Measurements from ENCODE around the gene RNF223. TPM values are rescaled to one million over a fixed set of nuclear protein-coding genes. Genes with fewer than 3 reads are reported as not detected.

Gene RNF223
- total RNA-seq, 1 donor: not detected

GRCh38 chr1:1027791-1028190 lies 46.3 kb downstream of the RNF223 start:
- Histone ChIP-seq H3K79me2 (ENCODE audit: insufficient read depth, low read length) (no peaks in the 10 kb centered on the region), H3K4me2 (ENCODE audit: insufficient read depth, low read length) (no peak overlapping the region), H3K4me3 (ENCODE audit: insufficient read depth, low read length) (no peak overlapping the region), H3K36me3 (ENCODE audit: insufficient read depth, low read length) (no peaks in the 10 kb centered on the region), H3K27ac (ENCODE audit: low read depth, low read length) (no peak overlapping the region), H2AFZ (ENCODE audit: low read length) (no peak overlapping the region), H3K4me1 (ENCODE audit: insufficient read depth, low read length) (no peaks in the 10 kb centered on the region), H4K20me1 (ENCODE audit: insufficient read depth, low read length) (peaks cover 10% of the 10 kb centered on the region), H3K27me3 (ENCODE audit: insufficient read depth, low read length) (peaks cover 9% of the 10 kb centered on the region), H3K9me3 (ENCODE audit: low read depth, low read length) (no peaks in the 10 kb centered on the region)
- TF ChIP-seq, protein P1, sequence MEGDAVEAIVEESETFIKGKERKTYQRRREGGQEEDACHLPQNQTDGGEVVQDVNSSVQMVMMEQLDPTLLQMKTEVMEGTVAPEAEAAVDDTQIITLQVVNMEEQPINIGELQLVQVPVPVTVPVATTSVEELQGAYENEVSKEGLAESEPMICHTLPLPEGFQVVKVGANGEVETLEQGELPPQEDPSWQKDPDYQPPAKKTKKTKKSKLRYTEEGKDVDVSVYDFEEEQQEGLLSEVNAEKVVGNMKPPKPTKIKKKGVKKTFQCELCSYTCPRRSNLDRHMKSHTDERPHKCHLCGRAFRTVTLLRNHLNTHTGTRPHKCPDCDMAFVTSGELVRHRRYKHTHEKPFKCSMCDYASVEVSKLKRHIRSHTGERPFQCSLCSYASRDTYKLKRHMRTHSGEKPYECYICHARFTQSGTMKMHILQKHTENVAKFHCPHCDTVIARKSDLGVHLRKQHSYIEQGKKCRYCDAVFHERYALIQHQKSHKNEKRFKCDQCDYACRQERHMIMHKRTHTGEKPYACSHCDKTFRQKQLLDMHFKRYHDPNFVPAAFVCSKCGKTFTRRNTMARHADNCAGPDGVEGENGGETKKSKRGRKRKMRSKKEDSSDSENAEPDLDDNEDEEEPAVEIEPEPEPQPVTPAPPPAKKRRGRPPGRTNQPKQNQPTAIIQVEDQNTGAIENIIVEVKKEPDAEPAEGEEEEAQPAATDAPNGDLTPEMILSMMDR (IDR thresholded peaks at IDR 0.05; ENCODE audit: extremely low read depth, low read depth, low read length): no peak
- DNase-seq (ENCODE audit: insufficient read length, low spot score, missing footprints): no peak

GRCh38 chr1:1026599-1027413 lies 47.3 kb downstream of the RNF223 start:
- Histone ChIP-seq H3K79me2 (ENCODE audit: insufficient read depth, low read length) (no peaks in the 10 kb centered on the region), H3K27ac (ENCODE audit: low read depth, low read length) (no peak overlapping the region), H4K20me1 (ENCODE audit: insufficient read depth, low read length) (peaks cover 6% of the 10 kb centered on the region), H3K27me3 (ENCODE audit: insufficient read depth, low read length) (no peaks in the 10 kb centered on the region), H3K4me2 (ENCODE audit: insufficient read depth, low read length) (no peak overlapping the region), H3K4me3 (ENCODE audit: insufficient read depth, low read length) (no peak overlapping the region), H3K4me1 (ENCODE audit: insufficient read depth, low read length) (no peaks in the 10 kb centered on the region), H2AFZ (ENCODE audit: low read length) (no peak overlapping the region), H3K36me3 (ENCODE audit: insufficient read depth, low read length) (no peaks in the 10 kb centered on the region), H3K9me3 (ENCODE audit: low read depth, low read length) (no peaks in the 10 kb centered on the region)
- TF ChIP-seq, protein P1 (IDR thresholded peaks at IDR 0.05; ENCODE audit: extremely low read depth, low read depth, low read length): no peak
- no peak for DNase-seq (ENCODE audit: insufficient read length, low spot score, missing footprints)

DNA sequence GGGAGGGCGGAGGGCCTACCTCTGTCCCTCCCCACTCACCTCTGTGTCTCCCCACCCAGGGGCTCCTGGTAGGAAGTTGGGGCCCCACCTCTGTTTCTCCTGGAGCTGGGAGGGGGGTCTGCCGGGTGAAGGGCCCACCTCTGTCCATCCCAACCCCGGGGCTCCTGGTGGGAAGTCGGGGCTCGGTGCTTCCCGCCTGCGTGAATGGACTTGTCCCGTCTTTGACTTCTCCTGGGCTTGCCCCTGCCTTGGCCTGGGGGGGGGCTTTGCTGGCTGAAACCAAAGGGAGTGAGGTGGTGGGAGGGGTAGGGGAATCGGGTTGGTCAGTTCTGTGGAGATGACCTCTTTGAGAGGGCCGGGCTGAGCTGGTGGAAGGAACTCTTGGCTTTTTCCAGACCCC lies 48.4 kb downstream of the RNF223 start:
- Histone ChIP-seq H2AFZ (ENCODE audit: low read length) (no peak overlapping the region), H3K4me3 (ENCODE audit: insufficient read depth, low read length) (no peak overlapping the region), H3K4me1 (ENCODE audit: insufficient read depth, low read length) (peaks cover 3% of the 10 kb centered on the region), H3K27ac (ENCODE audit: low read depth, low read length) (no peak overlapping the region), H3K27me3 (ENCODE audit: insufficient read depth, low read length) (no peaks in the 10 kb centered on the region), H3K4me2 (ENCODE audit: insufficient read depth, low read length) (no peak overlapping the region), H4K20me1 (ENCODE audit: insufficient read depth, low read length) (peaks cover 4% of the 10 kb centered on the region), H3K79me2 (ENCODE audit: insufficient read depth, low read length) (no peaks in the 10 kb centered on the region), H3K36me3 (ENCODE audit: insufficient read depth, low read length) (no peaks in the 10 kb centered on the region), H3K9me3 (ENCODE audit: low read depth, low read length) (no peaks in the 10 kb centered on the region)
- DNase-seq (ENCODE audit: insufficient read length, low spot score, missing footprints): no peak
- TF ChIP-seq, protein P1 (IDR thresholded peaks at IDR 0.05; ENCODE audit: extremely low read depth, low read depth, low read length): no peak

DNA sequence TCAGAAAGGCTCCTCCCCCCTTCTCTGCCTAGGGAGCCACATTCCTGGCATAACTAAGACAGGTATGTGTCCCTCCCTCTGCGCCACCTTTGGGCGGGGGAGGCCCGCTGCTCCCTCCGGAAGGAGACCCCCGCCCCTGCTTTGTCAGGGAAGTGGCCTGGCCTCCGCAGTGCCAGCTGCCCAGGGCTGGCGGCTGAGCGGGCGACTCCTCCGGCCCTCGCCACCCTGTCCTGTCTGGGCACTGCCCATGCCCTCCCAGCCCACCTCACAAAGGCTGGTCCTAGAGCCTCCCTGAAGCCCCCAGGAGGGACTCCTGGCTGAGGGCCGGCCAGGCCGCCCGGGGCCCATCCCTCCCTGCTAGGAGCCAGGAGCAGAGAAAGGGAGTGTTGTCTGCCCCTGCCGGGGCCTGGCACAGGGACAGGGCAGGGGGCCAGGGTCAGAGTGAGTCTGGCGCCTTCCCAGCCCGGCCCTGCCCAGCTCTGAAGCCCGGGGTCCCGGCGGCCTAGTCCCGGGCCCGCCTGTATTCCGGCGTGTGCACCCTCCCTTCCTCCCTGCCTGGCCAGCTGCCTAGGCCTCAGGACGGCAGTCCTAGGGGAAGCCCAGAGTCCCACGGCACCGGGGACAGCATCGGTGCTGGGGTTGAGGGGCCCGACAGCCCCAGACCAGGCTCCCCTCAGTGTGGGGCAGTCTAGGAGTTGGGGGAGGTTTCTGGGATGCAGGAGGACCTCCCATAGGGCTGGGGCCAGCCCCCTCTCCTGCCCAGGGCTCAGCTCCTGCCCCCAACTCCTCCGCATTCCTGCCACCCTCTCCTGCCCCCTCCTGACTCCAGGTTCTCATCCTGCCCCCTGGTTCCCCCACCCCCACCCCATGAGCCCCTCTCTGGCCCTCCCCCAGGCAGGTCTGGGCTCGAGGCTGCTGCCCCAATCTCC lies 49.1 kb downstream of the RNF223 start:
- no peaks in the 10 kb centered on the region for H3K36me3 ChIP-seq (ENCODE audit: insufficient read depth, low read length)
- H3K9me3 ChIP-seq (ENCODE audit: low read depth, low read length): no peaks in the 10 kb centered on the region
- TF ChIP-seq, protein P1 (IDR thresholded peaks at IDR 0.05; ENCODE audit: extremely low read depth, low read depth, low read length): no peak
- H3K4me3 ChIP-seq (ENCODE audit: insufficient read depth, low read length): no peak overlapping the region
- H4K20me1 ChIP-seq (ENCODE audit: insufficient read depth, low read length): peaks cover 4% of the 10 kb centered on the region
- H3K4me2 ChIP-seq (ENCODE audit: insufficient read depth, low read length): no peak overlapping the region
- no peak overlapping the region for H2AFZ ChIP-seq (ENCODE audit: low read length)
- H3K79me2 ChIP-seq (ENCODE audit: insufficient read depth, low read length): no peaks in the 10 kb centered on the region
- H3K4me1 ChIP-seq (ENCODE audit: insufficient read depth, low read length): peaks cover 3% of the 10 kb centered on the region
- H3K27me3 ChIP-seq (ENCODE audit: insufficient read depth, low read length): no peaks in the 10 kb centered on the region
- DNase-seq (ENCODE audit: insufficient read length, low spot score, missing footprints): no peak
- H3K27ac ChIP-seq (ENCODE audit: low read depth, low read length): no peak overlapping the region
